HG02943 (cell line): Measurements from ENCODE around the gene EMID1.
A peak's percentile ranks its signal among the peaks of the same experiment; 100 is the strongest.

Experiments used
- ATAC-seq: cut with Tn5 transposase; IDR thresholded peaks from one replicate; pipeline ENCODE4 v1.9.1; 2021; ENCODE audit warnings: mild to moderate bottlenecking, low read depth, moderate library complexity; ENCODE audit not compliant: unreplicated experiment

The EMID1 gene

DNA sequence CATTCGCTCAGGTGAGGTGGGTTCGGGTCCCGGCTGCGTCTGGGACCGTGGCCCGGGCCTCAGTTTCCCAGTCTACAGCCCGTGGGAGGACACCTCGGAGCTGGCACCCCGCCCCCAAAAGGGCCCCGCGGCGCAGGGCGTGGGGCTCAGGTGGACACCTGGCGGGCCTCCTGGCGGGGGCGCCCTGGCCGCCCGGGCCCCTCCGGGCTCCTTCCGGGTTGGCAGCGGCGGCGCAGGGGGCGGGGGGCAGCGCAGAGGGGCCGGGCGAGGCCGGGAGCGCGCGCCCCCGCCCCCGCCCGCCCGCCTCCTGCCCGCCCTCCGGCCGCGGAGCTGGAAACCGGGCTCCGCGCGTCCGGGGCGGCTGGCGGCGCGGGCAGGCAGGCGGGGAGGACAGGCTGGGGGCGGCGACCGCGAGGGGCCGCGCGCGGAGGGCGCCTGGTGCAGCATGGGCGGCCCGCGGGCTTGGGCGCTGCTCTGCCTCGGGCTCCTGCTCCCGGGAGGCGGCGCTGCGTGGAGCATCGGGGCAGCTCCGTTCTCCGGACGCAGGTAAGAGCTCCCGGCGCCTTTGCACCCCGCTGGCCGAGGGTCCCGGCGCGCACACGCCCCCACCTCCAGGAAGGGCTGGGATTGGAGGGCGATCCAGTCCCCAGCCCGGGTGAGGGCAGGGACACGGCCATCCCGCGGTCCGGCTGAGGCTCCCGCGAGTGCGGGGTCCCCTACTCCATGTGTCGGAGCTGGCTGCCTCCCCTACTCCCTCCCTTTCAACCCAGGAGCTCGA is at the start of gene EMID1:
Gene EMID1 (plus strand): TSS at position 303 of the 778 bp plus-strand sequence. CDS start 143 bp downstream, at position 446.
- no peak for ATAC-seq

DNA sequence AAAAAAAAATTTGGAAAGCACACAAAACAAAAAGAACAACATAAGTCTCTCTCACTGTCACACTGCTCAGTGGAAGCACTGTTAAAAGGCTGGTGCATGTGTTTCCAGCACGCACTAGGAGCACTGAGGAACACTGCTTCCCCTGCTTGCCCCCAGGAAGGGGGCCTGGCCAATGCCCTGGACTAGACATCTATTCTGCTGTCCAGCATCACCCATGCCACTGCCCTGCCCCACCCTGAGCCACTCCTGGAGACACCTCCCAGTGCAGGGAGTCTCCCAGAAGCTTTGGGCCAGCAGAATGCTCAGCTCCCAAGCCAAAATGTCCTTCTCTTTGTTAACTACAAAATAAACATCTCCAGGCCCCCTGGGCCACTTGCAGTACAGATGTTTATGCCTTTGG is 49.7 kb upstream of the EMID1 start:
- ATAC-seq = no peak

DNA sequence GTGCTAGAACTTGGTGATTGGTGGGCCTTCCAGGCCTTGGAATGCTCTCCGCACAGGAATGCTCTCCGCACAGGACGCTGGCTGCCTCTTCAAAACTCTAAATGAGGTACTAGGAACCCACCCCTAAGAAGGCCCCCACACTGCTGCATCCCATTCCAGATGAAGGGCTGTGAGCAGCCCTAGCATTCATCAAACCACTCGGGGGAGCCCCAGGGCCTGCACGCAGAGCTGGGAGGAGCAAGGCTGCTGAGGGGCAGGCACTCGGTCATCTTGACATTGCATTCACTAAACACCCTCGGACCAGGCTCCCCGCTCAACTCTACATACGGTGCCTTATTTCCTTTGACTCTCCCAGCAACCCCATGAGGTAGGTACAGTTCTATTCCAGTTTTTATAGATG is 49.2 kb upstream of the EMID1 start:
- ATAC-seq = no peak

DNA sequence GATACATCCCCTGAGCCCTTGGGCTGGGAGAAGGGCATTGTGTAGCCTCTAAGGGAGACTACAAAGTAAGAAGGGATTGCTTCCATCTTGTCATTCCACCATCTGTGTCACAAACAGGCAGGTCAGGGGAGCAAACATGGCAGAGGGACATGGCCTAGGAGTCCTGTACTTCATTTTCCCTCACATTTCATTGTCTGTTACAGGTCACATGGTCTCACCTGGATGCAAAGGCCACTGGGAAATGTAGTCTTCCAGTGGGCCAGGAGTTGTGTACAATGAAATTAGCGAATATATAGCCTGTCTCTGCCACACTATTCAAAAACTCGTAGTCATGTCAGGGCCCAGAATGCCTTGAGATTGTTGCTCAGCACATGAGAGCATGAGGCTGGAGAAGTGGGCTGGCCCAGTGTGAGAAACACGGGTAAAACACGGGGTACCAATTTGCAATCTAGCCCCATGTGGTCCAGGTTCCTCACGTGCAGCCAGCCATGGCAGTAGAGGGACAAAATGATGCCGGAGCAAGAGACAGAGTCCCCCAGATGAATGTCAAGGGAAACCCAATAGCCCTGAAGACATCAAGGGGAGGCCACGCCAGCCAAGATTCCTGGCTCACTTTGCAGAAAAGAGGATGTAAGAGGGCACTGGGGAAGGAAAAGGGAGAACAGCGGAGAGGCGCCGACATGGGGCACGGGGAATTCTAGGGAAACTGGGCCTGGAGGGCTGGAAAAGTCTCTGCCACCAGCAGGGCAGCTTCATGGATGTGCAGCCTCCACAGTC is 47.7 kb upstream of the EMID1 start:
- no peak for ATAC-seq

DNA sequence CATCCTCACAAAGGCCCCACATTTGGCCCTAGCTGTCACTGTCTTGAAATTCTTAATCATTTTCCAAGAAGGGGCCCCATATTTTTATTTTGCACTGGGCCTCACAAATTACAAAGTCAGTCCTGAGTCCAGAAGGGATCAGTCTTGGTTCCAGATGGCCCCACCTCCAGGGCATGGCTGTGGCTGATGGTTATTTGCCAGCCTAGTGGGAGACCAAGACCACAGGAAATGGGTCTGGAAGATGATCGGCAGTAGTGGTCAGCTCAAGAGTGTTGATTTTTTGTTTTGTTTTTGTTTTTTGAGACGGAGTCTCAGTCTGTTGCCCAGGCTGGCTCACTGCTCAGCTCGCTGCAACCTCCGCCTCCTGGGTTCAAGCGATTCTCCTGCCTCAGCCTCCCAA is 47.1 kb upstream of the EMID1 start:
- ATAC-seq = no peak

DNA sequence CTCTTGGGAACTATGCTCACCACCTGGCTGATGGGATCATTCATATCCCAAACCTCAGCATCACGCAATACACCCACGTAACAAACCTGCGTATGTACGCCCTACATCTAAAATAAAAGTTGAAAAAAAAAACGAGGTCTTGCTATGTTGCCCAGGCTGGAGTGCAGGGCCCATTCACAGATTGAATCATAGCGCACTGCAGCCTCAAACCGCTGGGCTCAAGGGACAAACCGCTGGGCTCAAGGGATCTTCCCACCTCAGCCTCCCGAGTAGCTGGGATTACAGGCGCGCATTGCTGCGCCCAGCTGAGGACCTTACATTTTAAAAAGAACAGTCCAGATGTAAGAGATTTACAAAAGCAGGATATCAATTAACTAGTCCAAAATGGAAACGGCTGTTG is 41.9 kb upstream of the EMID1 start:
- no peak for ATAC-seq

DNA sequence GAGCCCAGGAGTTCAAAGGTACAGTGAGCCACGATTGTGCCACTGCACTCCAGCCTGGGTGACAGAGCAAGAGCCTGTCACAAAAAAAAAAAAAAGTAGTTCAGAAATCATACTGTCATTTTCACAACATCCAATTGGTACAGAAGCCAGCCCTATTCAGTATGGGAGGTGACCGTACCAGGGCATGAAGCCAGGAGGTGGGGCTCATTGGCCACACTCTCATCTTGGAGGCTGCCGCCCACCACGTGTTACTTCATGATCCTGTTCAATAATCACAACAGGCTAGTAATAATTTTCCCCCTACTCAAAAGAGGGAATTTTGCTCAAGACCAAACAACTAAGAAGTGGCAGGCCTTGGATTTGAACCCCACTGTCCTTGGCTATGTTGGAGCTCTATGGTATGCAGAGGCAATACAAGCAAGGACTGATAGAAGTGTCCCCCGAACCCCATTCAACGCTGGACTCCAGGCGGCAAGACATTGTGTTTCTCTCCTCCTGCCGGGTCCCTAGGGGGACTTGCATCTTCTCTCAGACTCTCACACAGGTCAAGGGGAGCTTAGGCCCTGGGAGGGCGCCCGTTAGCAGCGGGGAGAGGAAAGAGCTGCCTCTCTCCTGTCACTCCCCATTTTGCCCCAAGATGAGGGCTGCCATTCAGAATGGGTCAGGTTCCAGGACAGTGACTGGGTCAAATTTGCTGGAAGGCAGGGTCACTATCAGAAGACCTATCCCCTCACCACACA is 40.2 kb upstream of the EMID1 start:
- no peak for ATAC-seq

DNA sequence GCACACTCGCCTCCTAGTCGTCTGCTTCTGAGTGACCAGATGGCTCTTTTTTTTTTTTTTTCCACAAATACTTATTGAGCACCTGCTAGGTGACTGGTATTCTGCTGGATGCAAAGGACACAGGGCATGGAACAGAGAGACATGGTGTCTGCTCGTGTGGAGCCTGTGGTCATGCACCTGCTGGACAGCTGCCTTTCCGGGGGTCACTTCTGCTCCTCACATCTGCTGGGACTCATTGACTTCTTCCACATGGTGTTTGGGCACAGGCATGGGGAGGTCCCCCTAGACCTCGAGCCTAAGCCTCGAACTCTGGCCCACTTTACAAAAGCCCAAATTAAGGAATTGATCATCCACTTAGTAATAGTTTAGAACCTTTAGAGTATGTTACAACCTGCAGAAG is 39.5 kb upstream of the EMID1 start:
- no peak for ATAC-seq

DNA sequence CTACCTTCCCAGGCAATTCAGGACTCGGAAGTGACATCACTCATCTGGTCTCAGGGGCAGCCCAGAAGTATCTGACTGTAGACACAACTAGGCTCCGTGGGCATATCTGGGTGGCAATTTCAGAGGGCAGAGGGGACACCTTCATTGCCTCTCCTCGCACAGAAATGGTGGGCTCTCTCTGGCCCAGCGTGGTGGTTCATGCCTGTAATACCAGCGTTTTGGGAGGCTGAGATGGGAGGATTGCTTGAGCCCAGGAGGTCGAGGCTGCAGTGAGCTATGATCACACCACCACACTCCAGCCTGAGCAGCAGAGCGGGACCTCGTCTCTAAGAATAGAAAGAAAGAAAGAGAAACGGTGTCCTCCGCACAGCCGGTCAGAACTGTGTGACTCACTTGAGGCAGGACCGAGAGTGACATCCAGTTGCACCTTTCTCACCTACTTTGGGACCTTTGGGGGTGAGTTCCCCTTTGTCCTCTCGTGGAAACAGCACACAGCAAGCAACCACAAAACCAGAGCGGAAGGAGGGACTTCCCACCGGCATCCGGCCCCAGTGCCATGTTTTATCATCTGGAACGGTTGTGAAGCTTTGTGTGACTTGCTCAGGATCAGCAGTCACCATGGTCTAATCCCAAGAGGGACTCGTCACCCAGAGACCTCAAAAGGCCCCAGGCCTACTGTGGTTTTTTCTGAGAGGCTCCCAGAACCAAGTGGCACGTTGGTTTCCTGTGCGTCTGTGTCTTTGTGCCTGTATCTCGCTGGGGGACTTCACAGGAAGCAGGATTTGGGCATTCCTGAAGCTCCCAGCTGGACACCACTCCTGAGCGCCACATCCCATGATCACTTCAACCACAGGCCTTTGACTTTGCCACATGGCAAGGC is 38.4 kb upstream of the EMID1 start:
- ATAC-seq = peak; percentile 91

DNA sequence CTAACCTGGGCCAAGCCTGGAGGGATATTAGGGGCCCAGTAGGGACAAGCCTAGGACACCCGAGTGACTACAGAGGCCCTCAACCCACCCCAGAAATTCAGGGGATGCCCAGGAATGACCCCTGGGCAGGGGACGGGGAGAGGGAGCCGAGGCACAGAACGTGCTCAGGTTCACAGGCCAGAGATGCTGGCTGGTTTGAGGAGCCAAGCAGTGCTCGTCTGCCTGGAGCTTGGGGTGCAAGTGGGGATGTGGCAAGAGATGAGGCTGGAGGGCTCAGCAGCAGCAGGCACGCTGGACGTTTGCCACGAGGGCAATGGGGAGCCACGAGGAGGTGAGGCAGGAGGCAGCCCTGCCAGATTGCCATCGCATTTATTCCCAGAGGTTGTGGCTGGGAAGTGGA is 34.0 kb upstream of the EMID1 start:
- no peak for ATAC-seq

DNA sequence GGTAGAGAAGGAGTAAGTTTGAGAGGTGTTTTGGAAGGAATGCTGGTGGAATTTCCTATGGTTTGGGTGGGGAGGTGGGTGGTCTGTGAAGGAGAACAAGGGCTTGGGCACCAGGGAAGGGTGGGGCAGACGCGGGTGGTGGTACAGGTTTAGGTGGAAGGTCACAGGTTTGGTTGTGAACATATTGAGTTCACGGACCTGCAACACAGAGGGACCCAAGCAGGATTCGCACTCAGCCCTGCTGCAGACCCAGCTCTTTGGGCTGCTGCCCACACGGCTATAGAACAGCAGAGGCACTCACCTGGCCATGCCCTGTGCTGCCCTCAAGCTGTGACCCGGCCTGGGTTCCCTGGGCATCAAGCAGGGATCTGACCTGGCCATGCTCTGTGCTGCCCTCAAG is 33.5 kb upstream of the EMID1 start:
- ATAC-seq = no peak

DNA sequence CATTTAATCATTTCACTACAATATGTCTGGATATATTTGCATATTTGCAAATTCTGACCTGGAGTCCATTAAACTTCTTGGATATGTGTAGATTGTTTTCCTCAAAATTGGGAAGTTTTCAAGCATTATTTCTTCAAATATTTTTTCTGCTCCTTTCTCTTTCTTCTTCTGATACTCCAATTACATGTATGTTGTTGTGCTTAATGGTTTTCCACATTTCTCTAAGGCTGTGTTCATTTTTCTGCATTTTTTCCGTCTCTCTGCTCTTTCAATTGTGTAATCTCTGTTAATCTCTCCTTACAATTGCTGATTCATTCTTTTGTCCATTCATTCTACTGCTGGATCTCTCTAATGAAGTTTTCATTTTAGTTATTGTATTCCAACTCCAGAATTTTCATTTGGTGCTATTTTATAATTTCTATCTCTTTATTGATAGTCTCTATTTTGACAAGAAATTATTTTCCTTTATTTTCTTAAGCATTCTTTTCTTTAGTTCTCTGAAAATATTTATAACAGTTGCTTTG is 30.3 kb upstream of the EMID1 start:
- no peak for ATAC-seq

DNA sequence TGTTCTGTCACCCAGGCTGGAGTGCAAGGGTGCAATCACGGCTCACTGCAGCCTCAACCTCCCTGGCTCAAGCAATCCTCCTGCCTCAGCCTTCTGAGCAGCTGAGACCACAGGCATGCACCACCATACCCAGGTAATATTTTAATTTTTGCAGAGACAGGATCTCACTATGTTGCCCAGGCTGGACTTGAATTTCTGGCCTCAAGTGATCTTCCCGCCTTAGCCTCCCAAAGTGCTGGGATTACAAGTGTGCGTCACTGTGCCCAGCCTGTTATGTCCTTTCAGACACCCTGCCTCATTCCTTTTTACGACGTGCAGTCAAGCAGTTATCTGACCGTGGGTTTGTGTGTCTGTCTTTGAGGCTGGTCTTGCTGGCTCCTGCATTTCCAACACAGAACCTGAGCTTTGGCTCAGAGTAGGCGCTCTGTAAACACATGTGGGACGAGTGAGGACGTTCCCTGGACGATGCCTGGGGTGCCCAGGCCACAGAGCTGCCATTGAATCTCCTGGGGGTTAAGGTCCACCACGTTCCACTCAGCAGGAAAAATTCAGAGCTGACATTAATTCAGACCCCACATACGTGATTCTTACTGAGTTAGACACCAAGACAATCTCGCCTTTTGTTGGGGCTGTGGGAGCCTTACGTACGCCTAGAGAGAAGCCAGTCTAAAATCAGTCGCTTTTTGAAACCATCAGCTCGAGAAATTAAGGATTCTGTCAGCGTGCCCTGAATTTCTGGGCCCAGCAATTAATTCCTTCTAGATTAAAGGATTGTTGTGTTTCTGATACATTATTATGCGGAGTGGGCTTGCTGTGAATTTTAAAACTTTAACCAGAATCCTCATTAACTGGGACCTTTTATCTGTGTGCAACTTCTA is 21.5 kb upstream of the EMID1 start:
- ATAC-seq = no peak

DNA sequence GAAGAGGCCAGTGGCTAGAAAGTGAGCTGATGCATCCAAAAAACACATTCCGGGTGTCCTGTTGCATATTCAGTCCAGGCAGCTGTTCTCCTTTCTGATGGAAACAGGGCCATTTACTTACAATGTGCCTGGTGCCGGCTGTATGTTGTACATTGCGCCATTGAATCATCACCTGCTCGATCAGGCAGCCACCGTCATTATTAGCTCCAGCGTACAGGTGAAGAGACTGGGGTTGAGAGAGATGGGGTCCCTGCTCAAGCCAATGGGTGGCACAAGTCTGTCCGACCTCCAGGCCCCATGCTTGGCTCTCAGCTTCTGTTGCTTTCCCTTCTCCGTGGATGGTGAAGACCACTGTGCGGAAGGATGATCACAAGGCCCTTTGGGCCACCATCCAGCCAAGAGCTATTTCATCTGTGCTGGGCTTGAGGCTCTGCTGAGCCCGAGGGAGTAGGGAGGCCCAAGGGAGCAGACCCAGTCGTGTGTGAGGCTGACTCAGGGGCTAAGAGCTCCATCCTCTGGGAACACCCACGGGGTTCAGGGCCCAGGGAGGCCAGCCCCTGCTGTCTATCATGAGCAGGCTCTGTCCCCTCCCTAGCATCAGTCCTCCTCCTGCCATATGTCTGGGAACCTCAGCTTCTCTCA is 20.7 kb upstream of the EMID1 start:
- ATAC-seq = no peak

DNA sequence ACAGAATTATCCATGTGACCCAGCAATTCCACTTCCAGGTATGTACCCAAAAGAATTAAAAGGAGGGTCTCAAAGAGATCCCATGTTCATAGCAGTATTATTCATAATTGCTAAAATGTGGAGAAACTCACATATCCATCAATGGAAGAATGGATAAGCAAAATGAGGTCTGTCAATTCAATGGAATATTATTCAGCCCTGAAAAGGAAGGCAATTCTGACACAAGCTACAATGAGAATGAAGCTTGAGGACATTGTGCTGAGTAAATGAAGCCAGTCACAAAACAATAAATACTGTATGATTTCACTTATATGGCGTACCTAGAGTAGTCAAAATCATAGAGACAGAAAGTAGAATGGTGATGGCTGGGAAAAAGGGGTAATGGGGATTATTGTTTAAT is 19.4 kb upstream of the EMID1 start:
- no peak for ATAC-seq

DNA sequence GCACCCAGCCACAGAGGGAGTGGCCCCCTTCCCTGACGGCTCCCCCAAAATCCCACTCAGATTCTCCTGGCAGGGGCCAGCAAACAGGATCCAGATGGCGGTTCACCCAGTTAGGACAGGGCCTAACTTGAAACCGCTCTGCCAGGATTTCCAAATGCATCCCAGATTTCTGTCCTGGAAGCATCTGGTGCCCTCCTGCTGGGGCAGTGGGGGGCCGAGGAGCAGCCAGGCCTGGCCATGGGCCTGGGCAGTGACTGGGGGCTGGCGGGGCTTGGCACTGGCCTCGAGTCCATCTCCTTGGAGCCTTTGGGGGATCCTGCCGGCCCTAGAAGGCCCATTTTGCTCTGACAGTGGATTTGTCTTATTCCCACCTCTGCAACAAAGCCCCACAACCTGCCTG is 17.9 kb upstream of the EMID1 start:
- no peak for ATAC-seq

DNA sequence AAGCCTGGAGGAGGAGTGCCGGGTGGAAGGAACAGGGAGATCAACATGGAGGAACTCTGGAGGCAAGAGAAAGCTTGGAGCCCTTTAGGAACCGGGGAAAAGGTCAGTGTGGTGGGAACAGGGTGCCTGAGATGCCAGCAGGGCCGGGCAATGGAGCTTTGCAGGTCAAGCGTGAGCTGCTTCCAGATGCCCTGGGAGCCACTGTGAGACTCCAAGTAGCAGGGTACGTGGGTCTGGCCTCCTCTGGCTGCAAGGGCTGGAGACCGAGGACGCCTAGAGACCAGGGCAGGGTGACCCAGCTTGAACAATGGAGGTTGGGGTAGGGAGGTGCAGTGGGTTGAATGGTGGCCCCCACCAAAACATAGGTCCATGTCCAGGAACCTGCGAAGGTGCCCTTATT is 15.6 kb upstream of the EMID1 start:
- ATAC-seq = no peak

DNA sequence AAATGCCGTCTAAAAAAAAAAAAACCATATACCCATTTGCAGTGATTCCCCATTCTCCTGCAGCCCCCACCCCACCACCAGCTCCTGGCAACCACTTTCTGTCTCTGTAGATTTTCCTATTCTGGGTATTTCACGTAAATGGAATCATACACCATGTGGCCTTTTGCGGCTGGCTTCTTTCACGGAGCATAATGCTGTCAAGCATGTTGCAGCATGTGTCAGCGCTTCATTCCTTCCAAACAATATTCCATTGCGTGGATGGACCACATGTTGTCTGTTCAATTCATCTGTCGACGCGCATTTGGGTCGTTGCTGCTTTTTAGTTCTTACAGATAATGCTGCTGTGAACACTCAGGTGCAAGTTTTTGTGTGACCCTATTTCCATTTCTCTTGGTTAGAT is 14.8 kb upstream of the EMID1 start:
- no peak for ATAC-seq

DNA sequence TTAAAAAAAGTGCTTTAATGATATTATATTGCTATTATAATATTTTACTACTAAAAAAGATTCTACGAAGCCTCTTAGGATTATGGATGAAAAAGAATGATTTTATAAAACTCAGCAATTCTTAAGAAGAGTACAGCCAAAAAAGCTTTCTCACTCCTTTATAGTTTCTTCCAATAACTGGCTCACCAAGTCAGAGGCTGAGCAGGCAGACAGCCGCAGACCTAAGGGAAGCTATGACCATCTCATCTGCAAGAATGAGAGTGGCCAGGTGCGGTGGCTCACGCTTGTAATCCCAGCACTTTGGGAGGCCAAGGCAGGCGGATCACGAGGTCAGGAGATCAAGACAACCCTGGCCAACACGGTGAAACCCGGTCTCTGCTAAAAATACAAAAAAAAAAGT is 12.7 kb upstream of the EMID1 start:
- no peak for ATAC-seq
